ENCODE results near the gene OSBPL6. TPM values are rescaled to one million over a fixed set of nuclear protein-coding genes. Genes with fewer than 3 reads are reported as not detected.
"Not testable (repeated sequence)": the region's sequence is repeated elsewhere in the genome, so short reads cannot be mapped to it uniquely, and the experiment has no call there.

Gene OSBPL6
- polyA plus RNA-seq, 4 donors, result 5.3 to 6.3 (median 5.7) TPM

DNA sequence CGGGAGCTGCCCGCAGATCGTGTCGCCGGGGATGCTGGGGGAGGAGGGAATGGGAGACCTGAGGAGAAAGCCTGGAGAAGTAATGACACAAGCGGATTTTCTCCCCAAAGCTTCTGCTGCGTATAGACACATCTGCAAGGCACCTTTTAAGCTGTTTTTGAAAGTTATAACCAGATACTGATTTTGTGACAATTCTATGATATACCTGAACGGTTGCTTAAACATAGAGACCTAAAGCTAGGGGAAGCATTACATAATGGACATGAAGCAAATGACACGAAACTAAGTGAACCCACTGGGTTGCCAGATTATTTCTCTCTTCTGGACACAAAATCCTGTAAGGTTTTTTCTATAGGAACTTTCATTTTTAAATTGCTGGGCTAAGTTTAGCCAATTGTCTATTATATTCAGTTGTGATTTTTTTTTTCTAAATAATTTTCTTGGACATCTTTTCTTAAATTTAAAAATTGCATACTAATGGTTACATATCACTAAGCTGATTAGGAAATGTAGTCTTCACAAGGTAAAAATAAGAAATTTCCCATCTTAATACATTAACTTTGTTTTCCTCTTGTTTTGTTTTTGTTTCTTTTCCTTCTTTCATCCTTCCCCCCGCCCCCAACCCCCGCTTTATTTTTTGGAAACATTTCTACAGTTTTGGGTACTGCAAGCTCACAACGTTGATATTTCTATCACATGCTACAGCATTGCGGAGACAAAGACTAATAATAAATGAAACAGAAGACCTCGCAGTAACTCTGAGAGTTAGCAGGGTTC is 1.3 kb downstream of the OSBPL6 start:
- no peak for DNase-seq (ENCODE audit: low read depth in 4 of 4, low spot score in 3 of 4)

- no peak for DNase-seq (ENCODE audit: low read depth in 4 of 4, low spot score in 3 of 4)
Measured at GRCh38 chr2:178197791-178198190, 3.5 kb downstream of the OSBPL6 start.

DNA sequence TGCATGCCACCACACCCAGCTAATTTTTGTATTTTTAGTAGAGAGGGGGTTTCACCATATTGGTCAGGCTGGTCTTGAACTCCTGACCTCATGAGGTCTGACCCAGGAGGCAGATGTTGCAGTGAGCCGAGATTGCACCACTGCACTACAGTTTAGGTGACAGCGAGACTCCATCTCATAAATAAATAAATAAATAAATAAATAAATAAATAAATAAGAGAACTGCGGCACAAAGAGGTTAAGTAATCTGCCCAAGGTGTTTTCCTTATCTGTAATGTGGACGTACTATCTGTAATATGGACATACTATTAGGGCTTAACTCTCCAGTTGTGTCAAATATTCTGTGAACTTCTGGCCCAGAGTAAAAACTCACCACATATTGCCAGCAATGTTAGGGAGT is 4.1 kb downstream of the OSBPL6 start:
- not testable (repeated sequence) for DNase-seq (ENCODE audit: low read depth in 4 of 4, low spot score in 3 of 4)

DNA sequence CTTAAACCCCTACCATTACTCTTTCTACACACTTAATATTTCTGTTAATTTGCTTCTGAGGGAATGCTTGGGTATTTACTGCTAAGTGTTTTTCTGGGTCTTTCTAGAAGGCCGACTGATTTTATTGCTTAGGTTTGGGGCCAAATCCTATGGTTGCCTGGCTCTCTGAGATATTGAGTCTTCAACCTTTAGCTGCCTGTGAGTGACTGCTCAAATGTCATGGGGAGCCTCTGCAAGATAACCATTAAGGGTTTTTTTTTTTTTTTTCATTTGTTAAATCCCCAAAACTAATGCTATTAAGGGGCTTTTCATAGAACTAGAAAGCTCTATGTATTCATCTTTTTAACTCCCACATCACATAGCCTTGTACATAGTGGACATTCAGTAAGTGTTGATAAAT is 5.0 kb downstream of the OSBPL6 start:
- no peak for DNase-seq (ENCODE audit: low read depth in 4 of 4, low spot score in 3 of 4)

- no peak for DNase-seq (ENCODE audit: low read depth in 4 of 4, low spot score in 3 of 4)
Measured at GRCh38 chr2:178200331-178200730, 6.0 kb downstream of the OSBPL6 start.

GRCh38 chr2:178202927-178203326 is 8.6 kb downstream of the OSBPL6 start:
- DNase-seq (ENCODE audit: low read depth in 4 of 4, low spot score in 3 of 4), result no peak

GRCh38 chr2:178204977-178205376 is 10.7 kb downstream of the OSBPL6 start:
- no peak for DNase-seq (ENCODE audit: low read depth in 4 of 4, low spot score in 3 of 4)

- no peak for DNase-seq (ENCODE audit: low read depth in 4 of 4, low spot score in 3 of 4)
Measured at GRCh38 chr2:178205853-178206521, 11.7 kb downstream of the OSBPL6 start.

DNA sequence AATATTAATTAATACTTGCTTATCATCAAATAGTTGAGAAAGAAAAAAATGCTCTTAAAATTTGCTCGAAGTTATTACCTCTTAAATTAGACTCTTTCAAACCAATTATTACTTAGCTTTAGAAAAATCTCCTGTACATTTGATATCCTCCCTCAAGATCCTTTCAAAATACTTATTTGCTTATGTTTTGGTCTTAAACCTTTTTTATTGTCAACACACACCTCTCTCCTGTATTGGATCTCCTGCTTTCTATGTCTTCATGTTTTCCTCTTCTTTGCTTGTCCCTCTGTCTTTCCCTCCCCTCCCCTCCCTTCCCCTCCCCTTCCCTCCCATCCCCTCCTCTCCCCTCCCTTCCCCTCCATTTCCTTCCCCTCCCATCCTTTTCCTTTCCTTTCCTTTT is 14.0 kb downstream of the OSBPL6 start:
- DNase-seq (ENCODE audit: low read depth in 4 of 4, low spot score in 3 of 4), result no peak

DNA sequence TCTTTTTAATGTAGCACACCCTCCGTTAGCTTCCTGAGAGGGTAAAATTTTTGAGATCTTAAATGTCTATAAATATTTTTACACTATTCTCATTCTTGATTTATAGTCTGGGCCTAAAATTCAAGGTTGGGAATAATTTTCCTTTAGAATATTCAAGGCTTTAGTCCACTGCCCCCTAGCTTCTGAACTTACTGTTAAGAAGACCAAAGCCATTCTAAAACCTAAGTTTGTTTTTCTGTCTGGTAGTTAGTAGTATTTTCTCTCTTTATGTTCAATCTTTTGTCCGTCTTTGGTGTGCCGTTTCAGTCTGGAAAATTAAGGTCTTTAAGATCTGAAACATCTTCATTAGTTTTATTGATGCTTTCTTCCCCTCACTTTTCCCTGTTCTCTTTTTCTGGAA is 14.5 kb downstream of the OSBPL6 start:
- DNase-seq (ENCODE audit: low read depth in 4 of 4, low spot score in 3 of 4), result no peak

DNA sequence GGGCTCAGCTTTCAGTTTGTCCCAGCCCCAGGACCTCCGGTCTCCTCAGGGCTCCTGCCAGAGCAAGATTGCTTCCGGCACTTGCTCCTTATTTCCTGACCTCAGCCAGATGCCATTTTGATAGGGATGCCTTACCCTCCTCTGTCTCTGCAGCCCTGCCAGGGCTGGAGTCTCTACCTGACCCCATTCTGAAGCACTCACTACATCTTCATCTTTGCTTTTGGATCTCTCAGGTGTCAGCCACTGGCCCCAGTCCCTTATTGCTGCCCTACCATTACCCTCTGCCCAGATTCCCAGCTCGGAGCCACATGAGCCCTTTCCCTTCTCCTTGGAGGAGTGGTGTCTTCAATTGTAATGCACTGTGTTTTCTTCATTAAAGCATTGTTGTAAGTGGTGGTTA is 17.1 kb downstream of the OSBPL6 start:
- DNase-seq (ENCODE audit: low read depth in 4 of 4, low spot score in 3 of 4), result no peak

DNA sequence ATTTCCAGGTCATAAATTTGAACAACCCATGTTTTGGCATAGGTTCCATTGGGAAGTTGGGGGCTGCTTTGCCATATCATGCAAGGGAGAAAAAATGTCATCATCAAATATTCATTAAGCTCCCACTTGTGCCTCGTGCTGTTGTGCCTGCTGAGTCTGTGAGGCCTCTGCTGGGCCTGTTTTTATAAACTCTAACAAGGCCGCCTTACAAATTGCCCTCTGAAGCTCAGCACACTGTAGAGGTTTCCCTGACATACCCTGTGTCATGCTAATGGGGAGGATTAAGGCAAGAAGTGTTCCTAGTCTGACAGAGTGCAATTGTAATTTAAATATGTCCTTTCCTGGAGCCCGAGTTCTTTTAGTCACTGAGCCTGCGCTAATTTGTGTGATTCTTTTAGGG is 17.6 kb downstream of the OSBPL6 start:
- DNase-seq (ENCODE audit: low read depth in 4 of 4, low spot score in 3 of 4), result no peak

DNA sequence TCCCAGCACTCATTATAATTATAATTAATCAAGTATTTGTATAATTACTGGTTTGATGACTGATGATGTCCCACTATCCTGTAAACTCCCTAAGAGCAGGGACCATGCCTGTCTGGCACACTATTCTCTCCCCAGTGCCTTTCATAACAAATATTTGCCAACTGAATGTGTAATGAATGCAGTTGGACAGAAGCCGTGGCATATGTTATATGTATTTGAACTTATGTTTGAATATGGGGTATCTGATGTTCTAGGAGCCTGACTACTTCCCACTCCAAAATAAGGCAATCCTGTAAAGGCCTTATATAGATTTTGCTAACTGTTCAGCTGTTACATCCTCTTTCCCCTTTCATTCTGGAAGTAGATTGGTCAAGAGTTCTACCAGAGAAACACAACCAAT is 19.7 kb downstream of the OSBPL6 start:
- DNase-seq (ENCODE audit: low read depth in 4 of 4, low spot score in 3 of 4), result no peak

- no peak for DNase-seq (ENCODE audit: low read depth in 4 of 4, low spot score in 3 of 4)
Measured at GRCh38 chr2:178219247-178219646, 24.9 kb downstream of the OSBPL6 start.

DNA sequence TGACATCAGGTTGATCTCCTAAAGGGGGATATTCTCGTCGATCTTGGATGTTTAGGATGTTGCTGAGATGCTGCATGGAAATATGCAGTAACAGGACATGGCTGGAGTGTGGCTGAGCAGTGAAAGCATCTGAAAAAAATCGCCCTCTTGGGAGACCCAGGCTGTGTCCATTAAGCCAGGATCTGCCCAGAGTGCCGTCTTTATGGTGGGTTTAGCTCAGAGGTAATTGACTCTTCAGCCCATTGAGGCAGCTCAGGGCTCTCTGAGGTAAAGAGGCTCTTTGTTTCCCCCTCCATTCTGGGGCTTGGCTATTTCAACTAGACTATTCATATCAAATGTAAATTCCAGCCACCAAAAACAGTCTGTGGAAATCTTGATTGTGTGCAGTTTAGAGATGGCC is 26.5 kb downstream of the OSBPL6 start:
- no peak for DNase-seq (ENCODE audit: low read depth in 4 of 4, low spot score in 3 of 4)

DNA sequence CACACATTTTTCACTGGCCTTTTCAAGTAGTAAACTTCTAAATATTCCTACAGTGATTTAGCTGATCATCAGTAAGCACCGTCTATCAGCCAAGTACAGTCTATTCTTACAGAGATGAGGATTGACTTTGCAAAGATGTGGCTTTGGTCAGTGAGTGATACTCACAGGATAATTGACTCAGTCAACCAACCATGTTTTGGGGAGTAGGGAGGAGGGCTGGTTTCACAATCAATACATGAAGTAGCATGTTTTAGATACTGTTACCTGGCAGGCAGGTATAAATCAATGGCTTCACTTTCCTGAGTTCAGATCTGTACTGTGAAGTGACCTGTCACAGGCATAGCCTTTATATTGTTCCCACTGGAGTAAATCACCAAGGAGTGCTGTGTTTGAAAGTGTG is 27.2 kb downstream of the OSBPL6 start:
- DNase-seq (ENCODE audit: low read depth in 4 of 4, low spot score in 3 of 4), result no peak

DNA sequence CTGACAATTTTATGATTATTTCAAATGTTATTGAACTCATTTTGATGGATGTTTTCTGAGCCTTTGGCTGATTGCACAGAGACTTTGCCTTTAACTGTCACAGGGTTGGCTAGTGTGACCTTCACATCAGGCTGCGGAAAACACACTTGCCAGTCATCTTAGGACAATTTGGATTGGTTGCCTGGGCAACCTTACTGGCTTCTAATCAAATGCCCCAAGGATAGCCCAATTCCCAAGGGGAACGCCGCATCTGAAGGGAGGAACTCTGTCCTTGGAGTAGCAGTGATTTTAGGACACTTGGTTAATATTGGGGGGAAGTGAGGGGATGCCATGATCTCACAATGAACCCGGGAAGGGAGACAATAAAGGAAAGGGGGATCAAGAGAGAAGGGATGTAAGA is 29.5 kb downstream of the OSBPL6 start:
- DNase-seq (ENCODE audit: low read depth in 4 of 4, low spot score in 3 of 4), result no peak

DNA sequence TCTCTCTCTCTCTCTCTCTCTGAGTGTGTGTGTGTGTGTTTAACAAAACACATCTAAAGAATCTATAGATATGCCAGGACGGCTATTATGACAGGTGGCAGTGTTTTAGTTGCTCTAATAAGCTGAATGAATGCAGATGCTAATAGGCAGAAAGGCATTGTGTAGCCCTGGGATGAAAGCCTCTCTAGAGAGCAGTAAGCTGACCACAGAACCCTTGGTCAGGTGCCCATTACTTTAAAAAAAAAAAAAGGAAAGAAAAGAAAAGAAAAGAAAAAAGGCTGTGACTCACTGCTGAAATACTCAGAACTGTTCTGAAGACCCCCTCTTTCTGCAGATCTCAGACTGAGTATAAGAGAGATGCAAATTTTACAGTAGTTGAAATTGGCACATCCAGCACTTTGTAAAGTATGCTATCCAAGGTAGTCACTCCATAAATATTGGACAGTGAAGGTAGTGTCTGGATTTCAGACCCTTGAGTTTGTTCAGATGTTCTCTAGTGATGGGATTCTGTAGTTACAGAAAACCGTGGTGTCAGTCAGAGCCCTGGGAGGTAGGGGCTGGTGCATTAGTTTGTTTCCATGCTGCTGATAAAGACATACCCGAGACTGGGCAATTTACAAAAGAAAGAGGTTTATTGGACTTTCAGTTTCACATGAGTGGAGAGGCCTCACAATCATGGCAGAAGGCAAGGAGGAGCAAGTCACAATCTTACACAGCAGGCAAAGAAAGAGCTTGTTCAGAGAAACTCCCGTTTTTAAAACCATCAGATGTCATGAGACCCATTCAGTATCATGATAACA is 30.9 kb downstream of the OSBPL6 start:
- DNase-seq (ENCODE audit: low read depth in 4 of 4, low spot score in 3 of 4), result no peak

DNA sequence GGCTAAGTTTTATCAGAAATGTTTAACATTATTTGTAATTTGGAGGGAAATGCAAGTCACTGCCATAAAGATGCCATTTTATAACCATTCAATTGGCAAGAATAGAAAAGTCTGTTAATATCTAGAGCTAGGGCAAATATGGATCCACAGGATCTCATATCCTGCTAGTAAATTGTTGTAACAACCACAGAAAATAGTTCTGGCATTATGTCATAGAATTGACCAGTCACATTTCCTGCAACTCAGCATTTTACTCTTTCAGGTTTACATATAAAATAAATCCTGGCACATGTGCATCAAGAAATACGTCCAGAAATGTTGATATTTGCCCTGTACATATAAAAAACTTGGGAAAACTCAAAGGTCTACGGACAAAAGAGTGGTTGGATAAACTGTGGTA is 32.9 kb downstream of the OSBPL6 start:
- DNase-seq (ENCODE audit: low read depth in 4 of 4, low spot score in 3 of 4), result no peak

- DNase-seq (ENCODE audit: low read depth in 4 of 4, low spot score in 3 of 4), result no peak
Measured at GRCh38 chr2:178229927-178230326, 35.6 kb downstream of the OSBPL6 start.

- DNase-seq (ENCODE audit: low read depth in 4 of 4, low spot score in 3 of 4), result no peak
Measured at GRCh38 chr2:178230396-178230795, 36.1 kb downstream of the OSBPL6 start.

DNA sequence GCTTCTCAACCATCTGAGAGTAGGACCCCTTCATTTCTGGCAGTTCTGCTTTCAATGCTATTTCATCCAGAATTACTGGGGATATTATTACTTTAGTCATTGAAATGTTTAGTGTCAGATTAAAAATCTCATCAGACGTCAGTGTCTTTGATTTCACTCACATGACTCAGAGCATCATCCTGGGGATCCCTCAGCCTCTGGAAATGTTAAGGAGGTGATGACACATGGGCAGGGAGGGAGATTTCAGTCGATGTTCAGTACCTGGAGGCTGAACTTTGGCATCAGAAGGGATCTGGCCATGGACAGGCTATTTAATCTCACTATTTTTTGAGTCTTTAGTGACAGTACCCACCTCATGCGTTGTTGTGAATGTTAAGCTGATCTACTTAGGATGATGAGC is 39.1 kb downstream of the OSBPL6 start:
- no peak for DNase-seq (ENCODE audit: low read depth in 4 of 4, low spot score in 3 of 4)
